H9 (cell line): ENCODE measurements around the gene PPP1R7. TPM values are rescaled to one million over a fixed set of nuclear protein-coding genes. Genes with fewer than 3 reads are reported as not detected.

Source experiments
- DNase-seq: peaks from one replicate; pipeline ENCODE4 v3.0.0-alpha.2; 2017
- H2AFZ ChIP-seq: one replicate; pipeline ENCODE4 v1.6.1; 2013; ENCODE audit warnings: mild to moderate bottlenecking, low read length, control low read depth, moderate library complexity
- H2AK5ac ChIP-seq: 2 replicates; pipeline ENCODE4 v1.6.1; 2013; ENCODE audit warnings: low read length, control low read depth, mixed read lengths; ENCODE audit not compliant: insufficient read length
- H2BK120ac ChIP-seq: one replicate; pipeline ENCODE4 v1.6.1; 2013; ENCODE audit warnings: low read depth, mild to moderate bottlenecking, low read length, control low read depth, inconsistent platforms; ENCODE audit not compliant: poor library complexity, severe bottlenecking
- H2BK12ac ChIP-seq: 2 replicates; pipeline ENCODE4 v1.6.1; 2013; ENCODE audit warnings: low read length, control low read depth, mixed read lengths, low read depth; ENCODE audit not compliant: insufficient read length
- H2BK15ac ChIP-seq: 2 replicates; pipeline ENCODE4 v1.6.1; 2013; ENCODE audit warnings: low read depth, low read length, control low read depth
- H2BK20ac ChIP-seq: one replicate; pipeline ENCODE4 v1.6.1; 2013; ENCODE audit warnings: low read depth, mild to moderate bottlenecking, low read length, control low read depth, inconsistent platforms; ENCODE audit not compliant: poor library complexity, severe bottlenecking
- H2BK5ac ChIP-seq: 2 replicates; pipeline ENCODE4 v1.6.1; 2013; ENCODE audit warnings: low read length, control low read depth, mixed read lengths; ENCODE audit not compliant: insufficient read length
- H3K14ac ChIP-seq: 2 replicates; pipeline ENCODE4 v1.6.1; 2013; ENCODE audit warnings: low read length, control low read depth; ENCODE audit not compliant: insufficient read depth
- H3K18ac ChIP-seq: 2 replicates; pipeline ENCODE4 v1.6.1; 2013; ENCODE audit warnings: low read depth, mild to moderate bottlenecking, mixed read lengths, low read length, control low read depth; ENCODE audit not compliant: insufficient read length
- H3K23ac ChIP-seq: 2 replicates; pipeline ENCODE4 v1.6.1; 2013; ENCODE audit warnings: low read length, control low read depth, mixed read lengths, low read depth; ENCODE audit not compliant: insufficient read length
- H3K23me2 ChIP-seq: 2 replicates; pipeline ENCODE4 v1.6.1; 2013; ENCODE audit warnings: low read depth, mild to moderate bottlenecking, mixed read lengths, low read length, control low read depth; ENCODE audit not compliant: insufficient read length, poor library complexity, severe bottlenecking
- H3K27ac ChIP-seq: 2 replicates; pipeline ENCODE4 v1.5.1; 2013; ENCODE audit warnings: low read length, control low read depth, mixed read lengths, low read depth; ENCODE audit not compliant: insufficient read length
- H3K27me3 ChIP-seq: 2 replicates; pipeline ENCODE4 v1.6.1; 2013; ENCODE audit warnings: low read length, control low read depth, inconsistent platforms; ENCODE audit not compliant: insufficient read depth
- H3K4ac ChIP-seq: 2 replicates; pipeline ENCODE4 v1.6.1; 2013; ENCODE audit warnings: low read depth, mild to moderate bottlenecking, control low read depth, inconsistent platforms, low read length, moderate library complexity
- H3K4me1 ChIP-seq: 2 replicates; pipeline ENCODE4 v1.6.1; 2013; ENCODE audit warnings: low read length, control low read depth, inconsistent platforms; ENCODE audit not compliant: insufficient read depth
- H3K4me2 ChIP-seq: 2 replicates; pipeline ENCODE4 v1.6.1; 2013; ENCODE audit warnings: low read length, control low read depth, mixed read lengths; ENCODE audit not compliant: insufficient read length, insufficient read depth
- H3K56ac ChIP-seq: 2 replicates; pipeline ENCODE4 v1.6.1; 2013; ENCODE audit warnings: low read depth, mild to moderate bottlenecking, mixed read lengths, low read length, control low read depth; ENCODE audit not compliant: insufficient read length
- H3K79me1 ChIP-seq: 2 replicates; pipeline ENCODE4 v1.6.1; 2013; ENCODE audit warnings: low read depth, mild to moderate bottlenecking, moderate library complexity, low read length, control low read depth, inconsistent platforms; ENCODE audit not compliant: insufficient read depth, poor library complexity, severe bottlenecking
- H3K79me2 ChIP-seq: 2 replicates; pipeline ENCODE4 v1.6.1; 2013; ENCODE audit warnings: low read length, control low read depth, inconsistent platforms; ENCODE audit not compliant: insufficient read depth
- H3K9ac ChIP-seq: 2 replicates; pipeline ENCODE4 v1.6.1; 2013; ENCODE audit warnings: low read length, control low read depth, mixed read lengths; ENCODE audit not compliant: insufficient read length; ENCODE audit errors: extremely low read depth
- H3K9me3 ChIP-seq: one replicate; pipeline ENCODE4 v1.6.1; 2013; ENCODE audit warnings: low read depth, low read length, inconsistent platforms; ENCODE audit not compliant: control insufficient read depth
- H3T11ph ChIP-seq: one replicate; pipeline ENCODE4 v1.6.1; 2013; ENCODE audit warnings: mild to moderate bottlenecking, low read length, control low read depth, inconsistent platforms
- H4K20me1 ChIP-seq: one replicate; pipeline ENCODE4 v1.6.1; 2013; ENCODE audit not compliant: control insufficient read depth, insufficient read length, insufficient read depth
- H4K5ac ChIP-seq: 2 replicates; pipeline ENCODE4 v1.6.1; 2013; ENCODE audit warnings: low read depth, mild to moderate bottlenecking, mixed read lengths, low read length, control low read depth; ENCODE audit not compliant: insufficient read length
- H4K8ac ChIP-seq: replicated peaks from 2 replicates; pipeline ENCODE4 v1.6.1; 2013; ENCODE audit warnings: low read length, control low read depth, mixed read lengths, low read depth; ENCODE audit not compliant: insufficient read length
- H4K91ac ChIP-seq: 2 replicates; pipeline ENCODE4 v1.6.1; 2013; ENCODE audit warnings: low read depth, mild to moderate bottlenecking, moderate library complexity, mixed read lengths, low read length, control low read depth; ENCODE audit not compliant: insufficient read length
- H3K27ac Mint-ChIP-seq, 3 experiments: 2 replicates in 2 of 3; 3 replicates in 1 of 3; pipeline ENCODE4 v1.8.0; 2020 to 2021; ENCODE audit warnings: mixed read lengths in 3 of 3, mild to moderate bottlenecking in 1 of 3, moderate library complexity in 1 of 3
- H3K27me3 Mint-ChIP-seq: 2 replicates; pipeline ENCODE4 v1.8.0; 2021; ENCODE audit warnings: low read depth, mild to moderate bottlenecking, moderate library complexity, mixed read lengths
- H3K36me3 Mint-ChIP-seq, 3 experiments: 2 replicates in 2 of 3; 3 replicates in 1 of 3; pipeline ENCODE4 v1.8.0; 2020 to 2021; ENCODE audit warnings: low read depth in 3 of 3, mixed read lengths in 3 of 3; ENCODE audit not compliant: insufficient read depth in 1 of 3
- H3K4me1 Mint-ChIP-seq, 2 experiments: 2 replicates each; pipeline ENCODE4 v1.8.0; 2020; ENCODE audit warnings: mixed read lengths in 2 of 2
- H3K4me3 Mint-ChIP-seq, 2 experiments: 2 replicates in 1 of 2; 3 replicates in 1 of 2; pipeline ENCODE4 v1.8.0; 2020 to 2021; ENCODE audit warnings: mild to moderate bottlenecking in 2 of 2, mixed read lengths in 2 of 2, moderate library complexity in 1 of 2
- H3K9me3 Mint-ChIP-seq, 2 experiments: 2 replicates in 1 of 2; 3 replicates in 1 of 2; pipeline ENCODE4 v1.8.0; 2020; ENCODE audit warnings: mild to moderate bottlenecking in 2 of 2, mixed read lengths in 2 of 2, moderate library complexity in 1 of 2
- CTCF ChIP-seq: fragments of 200-600 bp; sonication (generic); conservative IDR thresholded peaks from 3 replicates; pipeline ENCODE4 v1.8.0; 2021; ENCODE audit warnings: antibody characterized with exemption, mild to moderate bottlenecking
- WGBS: extraction: QIAGEN DNeasy Blood & Tissue Kit; methylation state at CpG from one replicate; pipeline ENCODE4 v1.1.7; 2013; ENCODE audit warnings: missing lambda C conversion rate, low lambda C conversion rate, mixed read lengths; ENCODE audit not compliant: insufficient read length; ENCODE audit errors: extremely low coverage; 5-methylcytosine and 5-hydroxymethylcytosine counted together
- total RNA-seq: library from RNA; stranded (reverse); gene quantifications from 2 replicates; pipeline ENCODE4 v1.2.1, GENCODE V29; 2021

The PPP1R7 gene
- total RNA-seq, 1 experiment from 2014 or later = 60.2 TPM

- no peak overlapping the region for H3K23ac ChIP-seq
- H4K91ac ChIP-seq = no peak overlapping the region
- no peak overlapping the region for H3K9ac ChIP-seq
- no peak overlapping the region for H4K5ac ChIP-seq
- Mint-ChIP-seq H3K27ac (peak overlapping the region in 1 of 3 experiments; percentile 59; a peak in 3 of 7 replicates), H3K4me1 (peaks cover 8 to 13% of the 10 kb centered on the region in 2 experiments), H3K9me3 (no peaks in the 10 kb centered on the region), H3K4me3 (no peak overlapping the region), H3K36me3 (peaks cover 0 to 2% (median 0%) of the 10 kb centered on the region in 3 experiments; a peak in 1 of 7 replicates), H3K27me3 (no peaks in the 10 kb centered on the region; the same call in 1 of the 2 replicates)
- no peaks in the 10 kb centered on the region for H3K79me1 ChIP-seq
- H3K14ac ChIP-seq = no peak overlapping the region
- no peak overlapping the region for H3K4ac ChIP-seq
- no peak overlapping the region for H2BK12ac ChIP-seq
- H3K23me2 ChIP-seq = no peaks in the 10 kb centered on the region
- no peak overlapping the region for H3T11ph ChIP-seq
- no peak overlapping the region for H2BK120ac ChIP-seq
- no peaks in the 10 kb centered on the region for H3K79me2 ChIP-seq
- no peak overlapping the region for H2BK5ac ChIP-seq
- no peak overlapping the region for H2BK15ac ChIP-seq
- no peak overlapping the region for H4K8ac ChIP-seq
- no peaks in the 10 kb centered on the region for H3K9me3 ChIP-seq
- no peak overlapping the region for H2AFZ ChIP-seq
- H2BK20ac ChIP-seq = no peak overlapping the region
- no peak overlapping the region for H2AK5ac ChIP-seq
- WGBS = no CpG with 5 or more reads among the region's 9 CpGs
- no peak overlapping the region for H3K18ac ChIP-seq
- no peak for DNase-seq
- H3K27me3 ChIP-seq = no peaks in the 10 kb centered on the region
- no peak for TF ChIP-seq CTCF
- no peaks in the 10 kb centered on the region for H3K4me1 ChIP-seq
- no peaks in the 10 kb centered on the region for H4K20me1 ChIP-seq
- no peak overlapping the region for H3K56ac ChIP-seq
- H3K4me2 ChIP-seq = no peak overlapping the region
- no peak overlapping the region for H3K27ac ChIP-seq
These were observed 34.6 kb downstream of the PPP1R7 start for GRCh38 chr2:241184901-241185300.
